Measurements from ENCODE around the gene TMEM92. TPM values are rescaled to one million over a fixed set of nuclear protein-coding genes. Genes with fewer than 3 reads are reported as not detected.
"Not testable (repeated sequence)": the region's sequence is repeated elsewhere in the genome, so short reads cannot be mapped to it uniquely, and the experiment has no call there.

Gene TMEM92
- total RNA-seq, 2 donors from 2014 or later = 34.3 to 35.8 TPM

DNA sequence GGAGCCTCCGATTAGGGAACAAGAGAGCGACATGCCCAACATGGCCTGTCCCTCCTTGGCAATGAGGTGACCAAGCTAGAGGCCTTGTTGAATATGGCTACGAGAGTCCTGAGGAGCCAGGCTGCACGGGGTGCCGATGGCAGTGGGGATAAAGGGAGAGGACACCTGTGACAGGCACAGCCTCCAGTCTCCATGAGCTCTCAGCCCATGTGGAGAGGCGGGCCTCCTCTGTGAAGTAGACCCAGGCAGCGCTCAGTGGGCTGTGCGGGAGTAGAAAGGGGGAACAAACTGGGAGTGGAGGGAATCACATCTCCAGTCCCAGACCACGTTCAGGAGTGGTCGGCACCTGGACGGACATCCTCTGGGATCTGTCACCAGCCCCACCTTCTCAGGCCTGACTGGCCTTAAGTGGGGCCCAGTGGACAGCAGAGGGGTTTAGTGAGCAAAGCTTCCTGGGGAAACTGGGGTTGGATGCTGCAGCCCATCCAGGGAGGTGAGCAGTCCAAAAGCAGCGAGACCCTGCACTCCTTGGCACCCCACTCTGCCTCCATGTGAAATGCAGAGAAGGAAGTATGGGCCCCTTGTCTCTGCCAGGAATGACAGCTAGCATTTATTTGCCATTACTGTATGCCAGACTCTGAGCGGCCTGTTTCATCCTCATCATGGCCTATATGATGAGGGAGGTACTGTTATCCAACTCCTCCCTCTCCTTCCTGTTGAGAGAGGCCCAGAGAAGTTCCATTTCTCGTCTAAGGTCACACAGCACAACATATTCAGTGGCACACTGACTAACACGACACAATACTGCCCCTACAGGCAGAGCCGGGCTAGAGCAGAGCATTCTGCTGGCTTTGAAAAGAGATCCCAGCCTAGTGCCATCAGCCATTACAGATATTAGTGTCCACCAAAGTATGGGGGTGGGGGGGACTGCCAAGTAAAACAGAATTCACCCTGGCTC is 4.5 kb upstream of the TMEM92 start:
- H3K36me3 Mint-ChIP-seq (ENCODE audit: low read depth) = no peaks in the 10 kb centered on the region
- no peak overlapping the region for H3K4me3 ChIP-seq (ENCODE audit: low read length)
- no peak overlapping the region for H3K9ac ChIP-seq (ENCODE audit: extremely low read depth, low read length, poor library complexity, severe bottlenecking)
- H3K27me3 Mint-ChIP-seq (ENCODE audit: insufficient read depth) = peaks cover 13% of the 10 kb centered on the region
- H3K27me3 ChIP-seq (ENCODE audit: control insufficient read depth, insufficient read depth, low read length, poor library complexity, severe bottlenecking) = no peaks in the 10 kb centered on the region
- no peaks in the 10 kb centered on the region for H3K4me1 ChIP-seq (ENCODE audit: control insufficient read depth, insufficient read depth, low read length)
- DNase-seq = peak; percentile 95
- H3K27ac ChIP-seq (ENCODE audit: low read depth, low read length) = no peak overlapping the region
- H3K9me3 ChIP-seq (ENCODE audit: control insufficient read depth, low read length) = no peaks in the 10 kb centered on the region
- TF ChIP-seq, protein P1, sequence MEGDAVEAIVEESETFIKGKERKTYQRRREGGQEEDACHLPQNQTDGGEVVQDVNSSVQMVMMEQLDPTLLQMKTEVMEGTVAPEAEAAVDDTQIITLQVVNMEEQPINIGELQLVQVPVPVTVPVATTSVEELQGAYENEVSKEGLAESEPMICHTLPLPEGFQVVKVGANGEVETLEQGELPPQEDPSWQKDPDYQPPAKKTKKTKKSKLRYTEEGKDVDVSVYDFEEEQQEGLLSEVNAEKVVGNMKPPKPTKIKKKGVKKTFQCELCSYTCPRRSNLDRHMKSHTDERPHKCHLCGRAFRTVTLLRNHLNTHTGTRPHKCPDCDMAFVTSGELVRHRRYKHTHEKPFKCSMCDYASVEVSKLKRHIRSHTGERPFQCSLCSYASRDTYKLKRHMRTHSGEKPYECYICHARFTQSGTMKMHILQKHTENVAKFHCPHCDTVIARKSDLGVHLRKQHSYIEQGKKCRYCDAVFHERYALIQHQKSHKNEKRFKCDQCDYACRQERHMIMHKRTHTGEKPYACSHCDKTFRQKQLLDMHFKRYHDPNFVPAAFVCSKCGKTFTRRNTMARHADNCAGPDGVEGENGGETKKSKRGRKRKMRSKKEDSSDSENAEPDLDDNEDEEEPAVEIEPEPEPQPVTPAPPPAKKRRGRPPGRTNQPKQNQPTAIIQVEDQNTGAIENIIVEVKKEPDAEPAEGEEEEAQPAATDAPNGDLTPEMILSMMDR (conservative IDR thresholded peaks at IDR 0.05) = peak; percentile 86
- H3K4me1 Mint-ChIP-seq = peaks cover 21% of the 10 kb centered on the region
- no peak overlapping the region for H3K4me3 Mint-ChIP-seq
- H3K36me3 ChIP-seq (ENCODE audit: control insufficient read depth, insufficient read depth, low read length) = no peaks in the 10 kb centered on the region
- no peak overlapping the region for H3K27ac Mint-ChIP-seq
- 73 to 81% methylated on average over 5 to 16 of the region's 16 CpGs for WGBS, 2 experiments (ENCODE audit: insufficient coverage in 1 of 2, insufficient read length in 1 of 2)
- no peaks in the 10 kb centered on the region for H3K9me3 Mint-ChIP-seq

DNA sequence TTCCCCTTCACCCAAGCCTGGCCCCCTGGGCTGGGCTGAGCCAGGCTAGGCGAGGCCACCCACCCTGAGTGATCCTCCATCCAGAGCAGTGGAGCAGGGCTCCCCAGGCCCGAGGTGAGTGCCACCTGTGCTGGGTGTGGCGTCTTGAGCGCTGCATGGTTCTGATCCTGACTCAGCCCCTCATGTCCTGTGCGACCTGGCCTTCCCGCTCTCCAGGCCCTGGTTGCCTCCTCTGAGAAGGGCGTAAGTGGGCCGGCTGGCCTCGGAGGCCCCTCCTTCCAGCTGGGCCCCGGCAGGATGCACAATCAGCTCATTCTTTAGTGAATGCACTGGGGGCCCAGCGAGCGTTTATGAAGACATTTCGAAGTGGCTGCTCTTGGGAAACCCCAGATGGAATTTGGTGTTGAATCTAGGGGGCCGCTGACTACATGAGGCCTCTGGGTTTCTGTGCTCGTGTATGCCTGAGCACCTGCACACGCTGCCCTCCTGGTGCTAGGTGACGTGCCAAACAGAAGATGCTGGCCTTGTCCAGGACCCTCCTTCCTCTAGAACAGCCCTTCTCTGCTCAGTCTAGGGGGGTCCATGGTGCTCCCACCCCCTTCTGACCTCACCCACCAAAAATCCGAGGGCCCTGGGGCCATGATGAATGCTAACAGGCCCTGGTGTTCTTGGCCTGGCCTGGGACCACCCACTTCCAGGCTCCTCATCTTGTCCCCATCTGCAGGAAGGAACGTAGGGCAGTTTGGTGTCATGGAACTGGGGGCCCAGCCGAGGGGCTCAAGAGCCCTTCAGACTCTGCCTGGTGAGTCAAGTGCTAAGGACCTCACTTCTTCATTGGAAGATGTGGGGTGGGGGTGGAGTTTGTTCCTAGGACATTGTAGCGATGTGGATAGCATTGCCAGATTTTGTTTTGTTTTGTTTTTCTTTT is 3.6 kb upstream of the TMEM92 start:
- no peak overlapping the region for H3K27ac Mint-ChIP-seq
- no peaks in the 10 kb centered on the region for H3K9me3 ChIP-seq (ENCODE audit: control insufficient read depth, low read length)
- H3K27me3 Mint-ChIP-seq (ENCODE audit: insufficient read depth) = peaks cover 12% of the 10 kb centered on the region
- no peaks in the 10 kb centered on the region for H3K9me3 Mint-ChIP-seq
- H3K36me3 ChIP-seq (ENCODE audit: control insufficient read depth, insufficient read depth, low read length) = no peaks in the 10 kb centered on the region
- H3K27ac ChIP-seq (ENCODE audit: low read depth, low read length) = peak overlapping the region; percentile 66
- no peak for DNase-seq
- H3K36me3 Mint-ChIP-seq (ENCODE audit: low read depth) = no peaks in the 10 kb centered on the region
- H3K4me1 ChIP-seq (ENCODE audit: control insufficient read depth, insufficient read depth, low read length) = no peaks in the 10 kb centered on the region
- H3K4me3 ChIP-seq (ENCODE audit: low read length) = no peak overlapping the region
- TF ChIP-seq, protein P1 (conservative IDR thresholded peaks at IDR 0.05) = no peak
- no peak overlapping the region for H3K4me3 Mint-ChIP-seq
- H3K27me3 ChIP-seq (ENCODE audit: control insufficient read depth, insufficient read depth, low read length, poor library complexity, severe bottlenecking) = no peaks in the 10 kb centered on the region
- no peak overlapping the region for H3K9ac ChIP-seq (ENCODE audit: extremely low read depth, low read length, poor library complexity, severe bottlenecking)
- peaks cover 29% of the 10 kb centered on the region for H3K4me1 Mint-ChIP-seq
- WGBS, 2 experiments (ENCODE audit: insufficient coverage in 1 of 2, insufficient read length in 1 of 2) = 66 to 78% methylated on average over 16 to 21 of the region's 21 CpGs

DNA sequence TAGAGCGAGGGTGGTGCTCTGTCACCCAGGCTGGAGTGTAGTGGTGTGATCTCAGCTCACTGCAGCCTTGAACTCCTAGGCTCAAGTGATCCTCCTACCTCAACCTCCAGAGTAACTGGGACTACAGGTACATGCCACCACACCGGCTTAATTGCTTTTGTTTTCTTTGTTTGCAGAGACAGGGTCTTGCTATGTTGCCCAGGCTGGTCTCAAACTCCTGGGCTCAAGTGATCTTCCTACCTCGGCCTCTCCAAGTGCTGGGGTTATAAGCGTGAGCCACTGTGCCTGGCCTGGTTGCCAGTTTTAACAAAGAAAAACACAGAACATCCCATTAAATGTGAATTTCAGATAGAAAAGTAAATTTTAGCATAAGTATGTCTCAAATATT is 2.9 kb upstream of the TMEM92 start:
- not testable (repeated sequence) for H3K9me3 ChIP-seq (ENCODE audit: control insufficient read depth, low read length); H3K27ac ChIP-seq (ENCODE audit: low read depth, low read length); H3K27me3 Mint-ChIP-seq (ENCODE audit: insufficient read depth); DNase-seq; H3K36me3 Mint-ChIP-seq (ENCODE audit: low read depth); H3K9ac ChIP-seq (ENCODE audit: extremely low read depth, low read length, poor library complexity, severe bottlenecking); H3K36me3 ChIP-seq (ENCODE audit: control insufficient read depth, insufficient read depth, low read length); H3K4me3 Mint-ChIP-seq; H3K9me3 Mint-ChIP-seq; H3K27me3 ChIP-seq (ENCODE audit: control insufficient read depth, insufficient read depth, low read length, poor library complexity, severe bottlenecking); H3K4me1 ChIP-seq (ENCODE audit: control insufficient read depth, insufficient read depth, low read length); H3K4me3 ChIP-seq (ENCODE audit: low read length); H3K27ac Mint-ChIP-seq
- WGBS, 2 experiments (ENCODE audit: insufficient coverage in 1 of 2, insufficient read length in 1 of 2) = 88 to 89% methylated on average over 2 to 4 of the region's 4 CpGs
- H3K4me1 Mint-ChIP-seq = peaks cover 29% of the 10 kb centered on the region
